Measurements from ENCODE around the gene ZFHX2. TPM values are rescaled to one million over a fixed set of nuclear protein-coding genes. Genes with fewer than 3 reads are reported as not detected.

ZFHX2 gene
- polyA plus RNA-seq, 12 donors: 0.89 to 4.0 (median 1.7) TPM; not detected in 1

- no peak for DNase-seq
Measured at GRCh38 chr14:23521785-23522640, 29.6 kb downstream of the ZFHX2 start.

- DNase-seq: no peak
Measured at GRCh38 chr14:23520899-23521533, 30.5 kb downstream of the ZFHX2 start.

DNA sequence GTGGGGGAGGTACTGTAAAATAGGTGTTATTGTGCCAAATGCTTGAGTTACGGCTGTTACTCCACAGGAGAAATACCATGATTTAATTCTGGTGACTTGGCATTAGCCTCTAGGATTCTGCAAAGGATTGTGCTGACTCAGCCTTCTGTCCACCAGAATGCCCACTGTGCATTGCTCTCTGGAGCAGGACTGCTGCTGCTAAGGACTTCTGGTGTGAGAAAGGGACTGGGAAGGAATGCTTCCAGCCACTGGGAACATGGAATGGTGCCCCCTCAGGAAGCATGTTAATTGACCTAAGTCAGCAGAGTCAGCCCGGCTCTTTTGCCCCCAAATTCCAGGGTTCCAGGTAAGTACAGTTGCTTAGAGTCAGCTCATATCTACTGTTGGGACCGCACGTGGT is 32.9 kb downstream of the ZFHX2 start:
- no peak for DNase-seq

DNA sequence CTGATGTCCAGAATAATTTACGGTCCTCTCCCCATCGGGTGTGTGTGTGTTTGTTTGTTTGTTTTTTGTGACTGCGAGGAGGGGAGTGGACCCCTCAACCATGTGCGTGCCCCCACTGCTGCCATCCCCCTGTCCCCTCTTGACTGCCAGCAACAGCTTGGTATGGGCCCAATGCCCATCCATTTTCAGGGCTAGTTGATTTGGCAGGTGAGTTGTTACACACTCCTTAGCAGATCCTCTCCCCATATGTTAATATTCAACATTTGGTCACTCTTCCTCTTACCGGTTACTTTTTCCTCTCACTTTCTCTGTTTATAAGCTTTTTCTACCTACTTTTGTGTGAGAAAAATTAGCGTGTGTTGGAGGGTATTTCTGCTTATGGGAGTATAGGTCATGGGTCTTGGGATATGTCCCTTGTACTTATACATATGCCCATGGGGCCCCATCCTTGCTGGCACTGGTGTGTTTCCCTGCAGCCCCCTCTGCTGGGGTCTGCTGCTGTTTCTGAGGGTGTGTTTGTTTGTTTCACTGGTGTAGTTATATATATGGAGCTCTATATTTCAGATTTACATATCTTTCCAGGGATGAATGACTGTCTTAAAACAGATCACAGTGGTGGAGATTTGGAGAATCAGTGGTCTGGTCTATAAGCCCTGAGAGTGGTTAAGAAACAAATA is 33.8 kb downstream of the ZFHX2 start:
- DNase-seq: no peak

GRCh38 chr14:23514644-23514957 is 37.0 kb downstream of the ZFHX2 start:
- no peak for DNase-seq

GRCh38 chr14:23513818-23514643 is 37.5 kb downstream of the ZFHX2 start:
- DNase-seq: no peak

DNA sequence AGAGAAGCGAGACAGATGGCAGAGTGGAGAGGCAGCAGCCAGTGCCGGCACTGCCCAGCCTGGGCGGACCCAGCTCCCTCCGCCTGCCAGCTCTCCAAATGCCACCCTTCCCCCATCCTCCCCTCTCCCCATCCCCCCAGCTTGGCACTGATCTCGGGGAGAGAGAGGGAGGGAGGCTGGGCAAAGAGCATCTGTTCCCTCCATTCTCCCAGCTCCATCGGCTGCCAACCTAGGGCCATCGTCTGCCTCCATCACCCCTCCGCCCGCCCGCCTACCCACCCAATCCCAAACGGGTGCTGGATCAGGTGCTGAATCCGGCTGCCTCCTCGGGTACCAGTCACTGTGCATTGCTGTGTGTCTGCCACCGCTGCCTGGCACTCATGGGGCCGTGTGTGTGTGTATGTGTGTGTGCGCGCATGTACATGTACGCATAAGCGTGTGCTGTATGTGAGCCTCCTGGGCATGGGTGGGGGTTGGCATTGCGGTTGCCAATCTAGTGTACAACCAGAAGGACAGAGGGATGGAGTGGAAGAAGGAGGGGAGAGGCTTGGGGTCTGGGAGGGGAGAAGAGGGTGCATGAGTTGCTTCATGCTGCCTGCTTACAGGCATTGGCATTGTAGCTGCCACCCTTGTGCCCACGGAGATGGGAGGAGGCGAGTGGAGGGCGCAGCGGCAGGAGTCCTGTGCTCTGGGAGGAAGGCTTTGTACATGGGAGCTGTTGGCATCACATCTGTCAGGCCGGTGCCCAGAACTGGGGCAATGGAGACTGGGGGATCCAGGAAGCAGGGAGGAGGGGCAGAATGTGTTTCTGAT is 38.4 kb downstream of the ZFHX2 start:
- DNase-seq: peak; percentile 15

GRCh38 chr14:23512156-23512555 is 39.4 kb downstream of the ZFHX2 start:
- DNase-seq: no peak

DNA sequence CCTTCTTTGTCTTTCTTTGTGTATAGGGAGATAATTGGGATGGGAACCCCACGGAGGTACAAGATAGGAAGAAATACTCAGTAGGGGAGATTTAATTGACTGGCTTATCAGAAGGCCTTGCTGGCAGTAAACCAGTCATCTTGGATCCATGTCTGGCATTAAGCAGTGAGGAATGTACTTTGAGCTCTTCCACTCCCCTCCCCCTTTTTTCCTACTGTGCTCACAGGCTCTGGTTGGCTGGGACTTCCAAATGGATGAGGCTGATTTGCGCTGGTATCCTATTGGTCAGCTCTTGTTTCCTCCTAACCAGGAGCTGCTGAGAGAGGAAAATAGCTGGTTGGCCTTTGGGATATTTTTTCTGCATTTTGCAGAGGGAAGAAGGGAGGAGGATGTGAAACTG is 57.3 kb downstream of the ZFHX2 start:
- DNase-seq: no peak

- DNase-seq: no peak
Measured at GRCh38 chr14:23492618-23493272, 58.8 kb downstream of the ZFHX2 start.

DNA sequence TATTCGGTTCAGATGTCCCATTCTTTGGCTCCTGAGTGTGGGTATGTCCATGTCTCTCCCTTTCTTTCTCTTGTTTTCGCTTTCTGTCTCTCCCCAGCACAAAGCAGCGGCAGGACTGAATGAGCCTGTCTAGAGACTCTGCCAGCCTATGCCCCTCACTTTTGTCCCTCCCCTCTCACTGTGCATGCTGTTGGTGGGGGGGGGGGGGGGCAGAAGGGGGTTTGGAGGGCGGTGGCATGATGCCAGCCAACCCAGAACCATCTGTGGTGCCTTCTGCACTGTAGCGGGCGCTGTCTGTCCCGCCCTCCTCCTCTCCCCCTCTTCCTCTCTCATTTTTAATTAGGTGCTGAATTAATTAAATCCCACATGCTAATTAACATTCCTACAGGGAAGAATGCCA is 64.3 kb downstream of the ZFHX2 start:
- DNase-seq: no peak

GRCh38 chr14:23486036-23486435 is 65.5 kb downstream of the ZFHX2 start:
- DNase-seq: no peak

DNA sequence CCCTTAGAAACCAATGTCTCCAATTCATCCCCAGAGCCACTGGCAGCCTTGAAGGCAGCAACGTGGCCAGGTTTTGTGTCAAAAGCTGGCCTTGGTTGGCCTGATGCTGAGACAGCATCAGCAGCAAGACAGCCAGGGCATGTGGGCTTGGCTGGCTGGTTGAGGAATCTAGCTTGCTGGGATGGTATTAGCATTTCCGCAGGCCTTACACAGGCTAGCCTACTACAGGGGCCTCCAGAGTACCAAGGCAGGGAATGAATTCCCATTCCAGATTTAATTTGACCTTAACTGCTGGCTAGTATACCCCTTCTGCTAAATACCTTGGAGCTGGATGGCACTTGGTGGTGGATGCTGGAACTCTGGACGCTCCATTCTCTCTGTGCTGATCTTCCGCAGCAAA is 66.2 kb downstream of the ZFHX2 start:
- DNase-seq: no peak

DNA sequence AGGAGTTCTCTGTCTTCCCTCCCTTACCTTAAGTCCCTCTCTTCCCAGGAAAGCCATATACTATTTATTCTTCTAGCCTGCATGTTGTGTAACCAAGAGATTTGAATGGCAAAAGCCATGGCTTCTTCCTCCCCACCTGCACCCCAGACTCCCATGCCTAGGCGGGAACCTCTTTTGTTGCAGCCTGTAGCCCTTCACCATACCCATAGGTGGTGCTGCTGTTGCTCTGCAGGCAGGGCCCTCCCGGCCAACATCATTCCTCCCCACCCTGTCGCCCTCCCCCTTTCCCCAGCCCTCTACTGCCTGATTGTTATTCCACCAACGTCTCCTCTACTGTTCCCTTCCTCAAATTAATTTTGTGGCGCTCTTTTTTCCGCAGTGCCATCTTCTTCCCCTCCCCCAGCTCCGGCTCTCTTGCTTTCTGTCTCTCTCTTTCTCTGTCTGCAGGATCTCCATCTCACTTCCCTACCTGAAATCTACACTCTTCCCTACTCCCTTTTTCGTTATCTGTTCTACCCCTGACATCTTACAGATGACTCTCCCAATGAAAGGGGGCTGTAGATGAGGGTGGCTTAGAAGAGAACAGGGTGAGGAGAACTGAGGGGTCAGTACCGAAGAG is 68.2 kb downstream of the ZFHX2 start:
- DNase-seq: no peak

GRCh38 chr14:23482823-23483148 is 68.8 kb downstream of the ZFHX2 start:
- DNase-seq: no peak

DNA sequence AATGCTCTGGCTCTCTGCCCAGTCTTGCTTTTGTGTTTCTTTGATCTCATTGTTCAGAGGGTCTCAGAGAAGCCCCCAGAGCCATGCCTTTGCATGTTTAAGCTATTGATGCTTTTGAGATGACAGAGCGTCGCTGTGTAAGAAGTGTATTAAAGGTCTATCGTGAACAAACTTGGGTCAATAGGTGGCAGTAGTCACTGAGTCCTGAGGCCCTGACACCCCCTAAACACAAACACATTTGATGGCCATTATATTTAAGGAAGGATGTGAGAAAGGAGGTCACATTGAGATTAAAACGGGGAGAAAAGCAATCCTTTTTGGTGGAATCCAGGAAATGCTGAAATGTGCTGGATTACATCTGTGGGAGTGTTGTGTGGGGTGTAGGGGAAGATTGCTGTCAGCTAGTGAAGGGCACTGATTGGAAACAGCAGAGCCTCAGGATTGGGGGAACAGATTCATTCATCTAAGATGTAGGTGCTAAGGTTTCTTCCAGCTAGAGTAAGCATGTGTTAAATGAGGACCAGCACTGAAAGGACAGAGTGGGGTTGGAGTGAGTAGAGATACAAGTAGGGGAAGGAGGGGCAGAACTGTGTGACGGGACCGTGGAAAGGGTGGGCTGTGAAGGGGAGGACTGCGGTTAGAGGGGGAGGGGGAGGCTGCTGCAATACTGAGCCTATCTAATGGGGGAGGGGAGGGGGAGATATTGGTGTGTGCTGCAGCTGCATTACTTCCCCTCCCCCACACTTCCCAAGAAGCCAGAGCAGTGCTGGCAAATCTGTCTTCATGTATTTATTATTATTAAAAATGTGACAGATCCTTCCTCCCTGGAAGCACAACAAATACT is 69.4 kb downstream of the ZFHX2 start:
- DNase-seq: no peak

DNA sequence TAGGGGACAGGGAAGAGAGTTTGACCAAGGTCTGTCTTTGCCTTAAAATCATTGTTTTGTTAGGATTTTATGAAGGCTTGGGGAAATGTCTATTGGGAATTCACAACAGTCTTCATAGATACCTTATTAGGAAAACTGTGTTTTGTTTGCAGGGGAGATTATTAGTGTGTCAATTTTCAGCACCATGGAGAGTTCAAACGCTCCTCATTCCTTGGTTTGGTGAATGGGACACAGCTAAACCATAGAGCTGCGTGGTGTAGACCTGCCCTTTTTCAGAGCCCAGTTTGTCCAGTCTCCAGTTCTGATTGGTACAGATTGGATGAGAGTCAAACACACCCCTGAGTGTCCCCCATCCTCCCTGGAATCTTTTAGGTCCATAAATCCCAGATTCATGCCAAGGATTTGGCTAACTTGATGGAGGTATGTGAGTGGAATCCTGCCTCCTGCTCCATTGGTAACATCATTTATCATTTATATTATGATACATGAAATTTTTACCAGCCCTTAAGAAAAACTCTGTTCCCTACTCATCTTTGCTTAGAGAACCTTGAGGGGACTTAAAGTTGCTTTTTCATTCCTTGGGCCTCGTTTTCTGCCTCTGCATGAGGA is 70.1 kb downstream of the ZFHX2 start:
- DNase-seq: peak; percentile 9

DNA sequence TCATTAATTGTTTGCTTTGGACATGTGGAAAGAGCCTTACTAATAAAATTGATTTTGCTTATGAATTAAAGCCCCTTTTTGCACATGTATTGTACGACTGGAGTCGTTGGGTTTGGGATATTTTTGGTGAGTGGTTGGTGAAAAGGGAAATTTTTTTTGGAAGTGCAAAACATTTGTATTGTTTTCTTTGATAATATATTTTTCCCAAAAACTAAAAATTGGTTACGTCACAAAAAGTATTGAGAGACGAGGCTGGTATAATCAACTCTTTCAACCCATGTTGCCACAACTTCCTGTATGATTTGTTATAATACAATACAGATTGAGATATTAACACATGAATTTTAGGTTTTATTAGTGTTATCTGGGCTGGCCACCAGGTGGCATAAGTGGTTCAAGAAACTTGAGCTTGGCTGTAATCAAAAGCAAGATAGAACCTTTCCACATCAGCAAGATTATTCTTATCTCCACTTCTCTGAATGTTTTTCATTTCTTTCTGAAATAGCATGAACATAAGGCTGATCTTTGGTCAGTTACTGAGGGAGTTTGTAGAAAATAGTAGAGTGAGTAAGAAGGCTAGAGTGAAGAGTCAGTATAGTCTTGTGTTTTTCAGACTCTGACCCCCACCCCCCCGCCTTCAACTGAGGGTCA is 73.3 kb downstream of the ZFHX2 start:
- peak; percentile 53 for DNase-seq

All from muscle of arm (tissue), 12 donors.